Mammary epithelial cell (primary cell): ENCODE data around the gene ATP2C2.

Experiments
- EZH2 ChIP-seq: IDR thresholded peaks from 2 replicates; pipeline ENCODE4 v1.6.1; 2012; ENCODE audit warnings: low read length, inconsistent platforms, borderline replicate concordance
- TF ChIP-seq, protein P1 (sequence below), 2 donors: IDR thresholded peaks in 1 of 2; conservative IDR thresholded peaks in 1 of 2; 2 replicates each; pipeline ENCODE4 v1.5.1; 2011 to 2012; ENCODE audit warnings: inconsistent platforms in 2 of 2, low read length in 2 of 2, mild to moderate bottlenecking in 2 of 2, control low read depth in 1 of 2, low read depth in 1 of 2; ENCODE audit not compliant: insufficient read depth in 1 of 2; ENCODE audit errors: extremely low read depth in 1 of 2

DNA sequence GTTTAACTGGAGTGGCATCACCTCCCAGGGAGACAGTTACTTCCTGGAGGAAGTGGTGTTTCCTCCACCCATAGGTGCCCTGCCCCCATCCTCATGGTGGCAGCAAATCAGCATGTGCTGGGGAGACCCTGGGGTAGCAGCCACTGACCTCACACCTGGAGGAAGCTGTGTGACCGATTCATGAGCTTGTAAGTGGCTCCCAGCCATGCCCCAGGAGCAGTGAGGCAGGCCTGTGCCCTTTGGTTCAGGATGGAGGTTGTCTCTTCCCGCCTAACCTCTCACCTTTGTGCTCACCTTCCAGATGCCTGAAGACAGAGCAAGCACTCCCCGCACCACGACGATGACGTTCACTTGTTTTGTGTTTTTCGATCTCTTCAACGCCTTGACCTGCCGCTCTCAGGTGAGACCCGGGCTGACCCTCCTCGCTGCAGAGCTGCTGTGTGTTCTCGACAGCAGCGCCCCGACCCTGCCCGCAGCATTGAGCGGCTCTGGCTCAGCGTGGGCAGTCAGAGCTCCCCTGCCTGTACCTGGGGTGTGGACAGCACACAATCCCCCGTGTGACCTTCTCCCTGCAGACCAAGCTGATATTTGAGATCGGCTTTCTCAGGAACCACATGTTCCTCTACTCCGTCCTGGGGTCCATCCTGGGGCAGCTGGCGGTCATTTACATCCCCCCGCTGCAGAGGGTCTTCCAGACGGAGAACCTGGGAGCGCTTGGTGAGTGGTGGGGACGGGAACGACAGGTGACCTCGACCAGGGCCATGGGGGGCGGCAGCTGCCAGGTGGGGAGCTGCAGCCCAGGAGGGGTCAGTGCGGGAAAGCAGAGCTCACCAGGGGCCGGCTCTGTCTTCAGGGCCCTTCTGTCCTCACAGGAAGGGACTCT is 93.3 kb downstream of the ATP2C2 start:
- TF ChIP-seq, protein P1, sequence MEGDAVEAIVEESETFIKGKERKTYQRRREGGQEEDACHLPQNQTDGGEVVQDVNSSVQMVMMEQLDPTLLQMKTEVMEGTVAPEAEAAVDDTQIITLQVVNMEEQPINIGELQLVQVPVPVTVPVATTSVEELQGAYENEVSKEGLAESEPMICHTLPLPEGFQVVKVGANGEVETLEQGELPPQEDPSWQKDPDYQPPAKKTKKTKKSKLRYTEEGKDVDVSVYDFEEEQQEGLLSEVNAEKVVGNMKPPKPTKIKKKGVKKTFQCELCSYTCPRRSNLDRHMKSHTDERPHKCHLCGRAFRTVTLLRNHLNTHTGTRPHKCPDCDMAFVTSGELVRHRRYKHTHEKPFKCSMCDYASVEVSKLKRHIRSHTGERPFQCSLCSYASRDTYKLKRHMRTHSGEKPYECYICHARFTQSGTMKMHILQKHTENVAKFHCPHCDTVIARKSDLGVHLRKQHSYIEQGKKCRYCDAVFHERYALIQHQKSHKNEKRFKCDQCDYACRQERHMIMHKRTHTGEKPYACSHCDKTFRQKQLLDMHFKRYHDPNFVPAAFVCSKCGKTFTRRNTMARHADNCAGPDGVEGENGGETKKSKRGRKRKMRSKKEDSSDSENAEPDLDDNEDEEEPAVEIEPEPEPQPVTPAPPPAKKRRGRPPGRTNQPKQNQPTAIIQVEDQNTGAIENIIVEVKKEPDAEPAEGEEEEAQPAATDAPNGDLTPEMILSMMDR (conservative IDR thresholded peaks at IDR 0.05 in 1 of 2, IDR thresholded peaks at IDR 0.05 in 1 of 2; ENCODE audit: extremely low read depth in 1 of 2, insufficient read depth in 1 of 2, low read depth in 1 of 2, low read length in 2 of 2): no peak
- TF ChIP-seq EZH2: no peak
